ACHN (cell line): ENCODE measurements around the gene MMP14.
A peak's percentile ranks its signal among the peaks of the same experiment; 100 is the strongest.
"Not testable (repeated sequence)": the region's sequence is repeated elsewhere in the genome, so short reads cannot be mapped to it uniquely, and the experiment has no call there.

Experiments used
- DNase-seq: peaks from one replicate; pipeline ENCODE4 v3.0.0-alpha.2; 2015
- in situ Hi-C: cut with HindIII; loops from 2 replicates; pipeline ENCODE4 v1.10.0; 2017; ENCODE audit warnings: low sequenced_read_pairs, low pct_ligation_motif_present, low pct_unique_long_range_greater_than_20kb

MMP14 gene

GRCh38 chr14:22811722-22812121 lies 24.7 kb upstream of the MMP14 start:
- in situ Hi-C loops: no loop called here
- no peak for DNase-seq

- in situ Hi-C loops: no loop called here
- DNase-seq: no peak
These were observed 23.6 kb upstream of the MMP14 start for GRCh38 chr14:22812744-22813143.

- no peak for DNase-seq
- in situ Hi-C loops: no loop called here
These were observed 23.2 kb upstream of the MMP14 start for GRCh38 chr14:22813145-22813544.

DNA sequence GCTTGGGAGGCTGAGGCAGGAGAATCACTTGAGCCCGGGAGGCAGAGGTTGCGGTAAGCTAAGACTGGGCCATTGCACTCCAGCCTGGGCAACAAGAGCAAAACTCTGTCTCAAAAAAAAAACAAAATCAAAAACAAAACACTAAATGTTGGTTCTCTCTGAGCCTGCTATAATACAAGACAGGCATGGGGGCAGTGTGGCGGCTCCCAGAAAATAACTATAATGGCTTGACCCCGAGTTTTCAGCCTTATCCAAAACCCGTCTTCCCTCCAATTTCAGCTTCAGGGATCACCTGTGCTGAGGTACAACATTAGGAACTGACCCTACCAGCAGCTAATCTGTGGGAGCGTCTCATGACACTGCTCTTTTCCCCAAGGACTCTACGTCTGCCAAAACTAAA lies 22.0 kb upstream of the MMP14 start:
- DNase-seq: no peak
- in situ Hi-C loops: no loop called here

DNA sequence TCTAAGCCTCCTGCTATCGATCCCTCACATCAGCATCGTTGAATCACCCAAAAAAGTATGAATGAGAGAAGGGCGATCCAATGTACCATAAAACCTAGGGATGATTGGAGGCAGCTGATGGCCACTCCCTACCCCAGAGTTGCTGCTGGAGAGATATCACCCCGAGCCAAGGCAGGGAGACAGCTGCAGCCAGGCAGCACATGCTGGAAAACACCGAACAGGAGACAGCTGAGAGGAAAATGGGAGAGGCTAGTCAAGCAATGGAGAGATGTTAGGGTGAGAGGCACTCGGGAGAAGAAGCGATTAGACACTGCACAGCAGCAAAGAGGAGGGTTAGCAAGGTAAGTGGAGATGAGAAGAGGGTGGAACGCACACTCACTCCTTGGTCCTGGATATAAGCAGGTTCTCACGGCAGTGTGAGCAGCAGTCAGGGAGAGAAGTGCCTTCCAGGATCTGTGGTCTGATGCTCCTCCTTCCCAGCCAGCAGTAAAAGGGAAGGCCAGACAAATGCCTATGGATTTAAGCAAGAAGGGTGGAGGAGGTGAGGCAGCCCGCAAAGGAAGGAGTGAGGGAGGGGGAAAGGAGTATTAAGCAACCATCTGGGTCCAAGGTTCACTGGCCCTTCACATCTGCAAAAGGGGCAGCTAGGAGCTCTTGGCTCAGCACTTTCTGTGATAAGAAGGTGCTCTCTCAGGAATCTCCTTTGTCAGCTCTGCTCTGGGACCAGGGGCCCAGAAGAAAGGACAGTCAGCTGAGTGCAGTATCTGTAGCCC lies 21.3 kb upstream of the MMP14 start, which contains the start of gene SLC7A7:
TSS of gene SLC7A7 (minus strand) at position 495 of the 773 bp plus-strand sequence. CDS start 2,037 bp downstream, outside the sequence.
- in situ Hi-C loops: no loop called here
- DNase-seq: no peak

DNA sequence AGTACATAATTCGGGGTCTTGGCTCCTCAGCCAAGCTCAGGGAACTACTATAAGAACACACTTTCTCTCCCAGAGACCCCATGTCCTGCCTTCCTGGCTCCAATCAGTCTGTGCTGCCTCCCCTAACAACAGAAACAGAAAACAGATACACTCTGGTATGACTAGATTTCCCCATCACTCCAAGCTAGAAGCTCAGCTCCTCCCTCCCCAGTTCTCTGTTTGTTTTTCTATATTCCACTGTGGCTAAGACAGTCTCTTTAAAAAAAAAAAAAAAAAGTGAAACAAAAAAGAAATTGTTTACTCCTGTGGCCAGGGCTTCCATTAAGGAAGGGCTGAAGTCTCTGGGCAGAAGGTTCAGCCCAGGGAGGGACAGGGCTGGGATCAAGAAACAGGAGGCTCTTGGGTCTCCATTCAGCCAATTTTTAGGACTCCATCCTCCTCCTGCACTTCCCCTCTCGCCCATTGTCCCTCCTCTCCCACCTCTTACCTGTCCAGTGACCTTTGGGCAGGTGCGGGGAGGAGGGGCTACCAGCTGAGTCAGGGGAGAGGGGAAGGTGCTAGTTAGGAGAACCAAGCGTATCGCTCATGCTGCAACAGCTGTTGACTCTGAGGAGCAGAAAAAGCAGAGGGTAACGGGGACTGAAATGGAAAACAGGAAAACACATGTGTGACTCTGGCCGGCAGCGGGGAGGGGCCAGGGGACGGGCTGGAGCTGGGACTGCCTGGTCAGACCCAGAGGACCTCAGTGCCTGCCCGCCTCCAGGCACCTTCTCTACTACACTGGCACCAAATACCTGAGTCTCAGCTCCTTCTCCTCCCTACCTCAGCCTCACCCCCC lies 17.0 kb upstream of the MMP14 start:
- in situ Hi-C loops: no loop called here
- DNase-seq: no peak

- no peak for DNase-seq
- in situ Hi-C loops: no loop called here
These were observed 15.7 kb upstream of the MMP14 start for GRCh38 chr14:22820731-22821130.

- in situ Hi-C loops: no loop called here
- DNase-seq: peak; percentile 25
These were observed 15.0 kb upstream of the MMP14 start for GRCh38 chr14:22821193-22822015.

GRCh38 chr14:22822016-22822570 lies 14.3 kb upstream of the MMP14 start:
- in situ Hi-C loops: no loop called here
- DNase-seq: no peak

DNA sequence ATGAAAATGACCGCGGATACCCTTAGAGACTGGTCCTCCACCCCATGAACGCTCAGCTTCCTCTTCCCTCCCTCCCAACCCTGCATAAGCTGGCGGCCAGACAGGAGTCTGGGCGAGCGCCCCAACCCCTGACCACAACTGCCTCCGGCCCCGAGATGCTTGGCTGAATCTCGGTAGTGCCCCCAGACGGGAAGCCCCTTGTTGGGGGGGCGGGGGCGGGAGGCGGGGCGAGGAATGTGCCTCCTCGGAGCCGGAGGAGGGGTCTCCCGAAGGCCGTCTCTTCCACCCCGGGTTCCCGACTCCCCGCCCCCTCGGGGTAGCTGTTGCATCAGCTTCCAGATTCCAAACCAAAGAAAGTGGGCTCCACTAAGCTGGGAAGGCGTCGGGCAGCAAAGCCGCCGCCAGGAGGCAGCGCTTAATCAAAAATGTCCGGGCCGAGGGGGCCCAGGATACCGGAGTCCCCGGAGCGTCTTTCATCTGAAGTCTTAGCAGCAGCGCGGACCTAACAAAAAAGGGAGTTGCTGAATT lies 13.8 kb upstream of the MMP14 start:
- DNase-seq: peak; percentile 79
- in situ Hi-C loops: no loop called here

GRCh38 chr14:22824711-22825359 lies 11.6 kb upstream of the MMP14 start:
- DNase-seq: peak; percentile 87

DNA sequence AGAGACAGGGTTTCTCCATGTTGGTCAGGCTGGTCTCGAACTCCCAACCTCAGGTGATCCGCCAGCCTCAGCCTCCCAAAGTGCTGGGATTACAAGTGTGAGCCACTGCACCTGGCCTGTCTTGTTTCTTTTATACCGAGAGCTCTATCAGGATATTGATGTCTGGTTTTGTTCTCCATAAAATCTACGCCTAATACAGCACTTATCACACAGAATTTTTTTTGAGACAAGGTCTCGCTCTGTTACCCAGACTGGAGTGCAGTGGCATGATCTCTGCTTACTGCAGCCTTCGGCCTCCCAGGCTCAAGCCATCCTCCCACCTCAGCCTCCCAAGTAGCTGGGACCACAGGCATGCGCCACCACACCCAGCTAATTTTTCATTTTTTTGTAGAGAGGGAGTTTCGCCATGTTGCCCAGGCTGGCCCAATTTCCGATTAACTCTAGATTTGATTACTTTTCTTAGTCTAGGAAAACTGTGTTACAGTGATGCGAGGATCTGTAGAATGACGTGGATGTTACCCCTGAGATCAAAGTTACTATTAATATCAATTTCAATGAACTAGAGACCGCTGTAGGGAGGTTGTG lies 7.2 kb upstream of the MMP14 start:
- in situ Hi-C loops, DNase-seq: not testable (repeated sequence)

More at GRCh38 chr14:22824711-22825359, 11.6 kb upstream of the MMP14 start:
- in situ Hi-C loops: no loop called here

GRCh38 chr14:22829661-22830442 lies 6.5 kb upstream of the MMP14 start, which contains the start of gene MRPL52:
Gene MRPL52, plus strand, starts transcription at chr14:22829887. Its CDS starts 26 bp downstream, at chr14:22829913.
- DNase-seq: peak; percentile 88
- in situ Hi-C loops: no loop called here

GRCh38 chr14:22830443-22831010 lies 5.9 kb upstream of the MMP14 start:
- DNase-seq: no peak
- in situ Hi-C loops: no loop called here

GRCh38 chr14:22835505-22835904 lies 880 bp upstream of the MMP14 start:
- in situ Hi-C loops: no loop called here
- no peak for DNase-seq

DNA sequence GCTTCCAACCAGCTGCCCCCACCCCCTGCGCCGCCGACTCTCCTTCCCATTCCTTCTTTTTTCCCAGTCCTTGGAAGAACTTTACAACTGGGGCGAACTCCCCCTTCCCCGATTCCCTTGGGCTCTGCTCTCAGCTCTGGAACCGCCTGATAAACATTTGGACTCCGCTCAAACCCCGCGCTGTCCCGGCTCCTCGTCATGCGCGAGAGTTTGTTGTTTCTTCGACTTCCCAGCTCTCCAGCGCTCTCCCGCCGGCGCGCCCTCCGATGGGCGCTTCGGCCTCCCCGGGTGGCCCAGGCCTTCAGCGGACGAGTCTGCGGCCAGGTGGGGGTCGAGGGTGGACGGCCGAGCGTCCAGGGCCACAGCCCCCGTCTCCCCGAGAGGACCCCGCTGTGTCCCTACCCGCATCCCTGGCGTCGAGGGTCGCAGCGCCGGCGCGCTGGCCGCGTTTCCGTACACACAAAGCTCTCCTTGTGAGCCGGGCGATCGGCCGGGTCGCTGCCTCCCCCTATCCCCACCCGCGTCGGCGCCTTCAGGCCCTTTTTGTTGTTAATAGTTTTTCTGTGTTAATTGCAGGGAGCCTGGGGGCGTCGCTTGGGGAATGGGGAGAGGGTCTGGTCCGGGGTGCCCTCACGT lies 847 bp downstream of the MMP14 start:
- in situ Hi-C loops: no loop called here
- DNase-seq: peak; percentile 67
